Mesenteric fat pad (tissue), 1 donor: Measurements from ENCODE around the gene CYP2E1. TPM values are rescaled to one million over a fixed set of nuclear protein-coding genes. Genes with fewer than 3 reads are reported as not detected.
"Not testable (repeated sequence)": the region's sequence is repeated elsewhere in the genome, so short reads cannot be mapped to it uniquely, and the experiment has no call there.

ENCODE experiments used
- DNase-seq: peaks from one replicate; pipeline ENCODE4 v3.0.0-alpha.2; 2020; ENCODE audit warnings: low spot score
- total RNA-seq: library from RNA; stranded (reverse); fragmentation: NEBNext Ultra II Directional; extraction: Animal tissue kit (Norgen Biotek cat#: 25700); gene quantifications from one replicate; pipeline ENCODE4 v1.2.1, GENCODE V29; 2021
- donor health status: DM: yes; HTN: yes; CAD: no.

The CYP2E1 gene
- total RNA-seq, 1 donor from 2014 or later, result 3.8 TPM

DNA sequence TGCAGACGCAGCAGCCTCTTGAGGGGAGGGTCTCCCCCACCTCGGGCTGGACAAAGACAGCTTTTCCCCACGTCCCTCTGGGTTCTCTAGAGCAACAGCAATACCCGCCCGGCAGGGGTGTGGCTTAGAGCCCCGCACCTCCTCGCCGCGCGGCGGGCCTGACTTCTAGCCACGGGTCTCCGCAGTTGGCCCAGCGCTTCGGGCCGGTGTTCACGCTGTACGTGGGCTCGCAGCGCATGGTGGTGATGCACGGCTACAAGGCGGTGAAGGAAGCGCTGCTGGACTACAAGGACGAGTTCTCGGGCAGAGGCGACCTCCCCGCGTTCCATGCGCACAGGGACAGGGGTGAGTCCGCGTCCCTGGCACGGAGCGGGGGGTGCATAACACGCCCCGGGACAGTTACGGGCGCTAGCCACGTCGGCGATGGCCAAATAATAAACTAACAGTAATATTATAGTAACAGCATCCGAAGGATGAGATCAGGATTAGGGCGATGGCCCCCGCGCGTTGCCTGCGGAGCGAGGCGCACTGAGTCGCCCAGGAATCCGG is 1.2 kb downstream of the CYP2E1 start:
- DNase-seq, result no peak

DNA sequence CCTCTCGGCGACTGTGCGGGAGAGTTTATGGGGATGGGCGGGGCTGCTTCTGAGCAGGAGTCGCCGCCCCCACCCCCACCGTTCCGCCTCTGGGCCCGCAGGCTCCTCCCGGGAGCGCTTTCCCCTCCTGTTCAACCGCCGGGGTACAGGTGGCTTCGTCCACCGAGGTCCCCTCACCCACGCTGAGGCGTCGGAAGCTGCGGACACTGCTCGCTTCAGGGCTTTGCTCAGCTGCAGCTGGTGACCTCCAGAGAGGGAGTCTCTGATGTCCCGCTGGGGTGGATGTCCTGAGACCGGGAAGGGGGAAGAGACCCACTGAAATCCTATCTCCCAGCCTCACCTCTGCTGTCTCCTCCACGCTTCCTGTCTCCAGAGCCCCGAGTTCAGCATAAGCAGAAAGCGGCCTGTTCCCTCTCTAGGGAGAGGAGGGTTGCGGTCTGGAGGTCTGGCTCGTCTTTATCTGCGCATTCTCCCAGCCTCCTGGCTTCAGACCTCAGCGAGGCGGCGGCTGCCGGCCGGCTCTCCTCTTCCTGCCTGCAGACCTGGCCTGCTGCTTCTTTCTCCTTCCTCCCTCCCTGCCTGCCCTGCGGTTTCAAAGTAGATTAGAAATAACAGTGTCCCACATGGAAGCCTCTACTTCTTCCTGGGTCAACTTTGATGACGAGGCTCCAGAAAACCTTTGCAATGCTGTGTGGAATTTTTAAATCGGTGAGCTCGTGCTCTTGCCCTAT is 1.8 kb downstream of the CYP2E1 start:
- DNase-seq, result no peak

DNA sequence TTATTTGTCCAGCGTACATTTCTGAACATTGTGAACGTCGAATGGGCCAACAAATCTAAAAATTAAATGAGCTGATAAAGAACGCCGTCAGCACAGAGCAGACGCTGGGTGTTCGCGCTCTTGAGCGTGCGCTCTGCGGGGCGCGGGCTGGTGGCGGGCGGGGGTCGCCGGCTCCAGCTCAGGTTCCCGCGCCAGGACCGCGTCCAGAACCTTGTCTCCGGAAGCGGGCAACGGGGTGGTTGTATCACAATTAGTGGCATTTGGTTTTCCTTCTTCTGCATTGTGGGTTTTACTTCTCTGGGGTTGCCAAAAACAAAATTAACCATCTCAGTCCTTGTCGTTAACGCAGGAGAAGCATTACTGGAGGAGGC is 2.4 kb downstream of the CYP2E1 start:
- DNase-seq, result no peak

DNA sequence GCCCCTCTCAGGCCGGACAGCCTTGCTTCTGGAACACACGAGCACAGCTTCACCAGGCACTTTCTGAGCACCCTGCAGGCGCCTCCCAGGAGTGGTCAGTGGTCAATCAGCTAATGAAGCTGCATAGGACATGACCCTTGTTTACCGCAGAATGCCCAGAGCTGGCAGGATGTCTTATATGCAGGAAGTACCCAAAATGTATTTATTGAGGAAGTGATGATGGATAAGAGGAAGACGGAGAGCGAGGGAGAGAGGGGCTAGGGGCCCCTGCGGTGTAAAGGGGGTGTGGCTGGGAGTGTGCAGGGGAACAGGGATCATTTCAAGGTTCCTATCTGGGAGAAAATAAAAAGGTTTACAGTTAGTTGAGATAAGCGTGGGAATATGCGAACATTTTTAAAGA is 3.3 kb downstream of the CYP2E1 start:
- DNase-seq, result no peak

DNA sequence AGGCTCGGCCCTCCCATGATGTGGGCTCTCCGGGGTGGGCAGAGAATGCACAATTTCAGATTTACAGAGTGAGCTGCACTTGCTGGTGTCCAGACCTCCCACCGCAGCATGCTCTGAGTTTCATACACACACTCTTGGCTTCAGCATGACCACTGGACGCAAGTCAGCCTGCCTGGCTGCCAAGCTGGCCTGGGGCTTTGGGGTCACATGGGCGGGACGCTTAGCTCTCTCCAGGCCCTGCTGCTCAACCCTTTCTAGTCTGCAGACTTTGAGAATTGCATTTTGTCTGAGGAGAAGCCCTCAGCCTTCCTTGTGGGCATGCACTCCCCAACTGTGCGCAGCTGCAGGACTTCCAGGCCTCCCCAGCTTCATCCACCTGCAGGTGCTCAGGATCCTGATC is 5.7 kb downstream of the CYP2E1 start:
- no peak for DNase-seq

DNA sequence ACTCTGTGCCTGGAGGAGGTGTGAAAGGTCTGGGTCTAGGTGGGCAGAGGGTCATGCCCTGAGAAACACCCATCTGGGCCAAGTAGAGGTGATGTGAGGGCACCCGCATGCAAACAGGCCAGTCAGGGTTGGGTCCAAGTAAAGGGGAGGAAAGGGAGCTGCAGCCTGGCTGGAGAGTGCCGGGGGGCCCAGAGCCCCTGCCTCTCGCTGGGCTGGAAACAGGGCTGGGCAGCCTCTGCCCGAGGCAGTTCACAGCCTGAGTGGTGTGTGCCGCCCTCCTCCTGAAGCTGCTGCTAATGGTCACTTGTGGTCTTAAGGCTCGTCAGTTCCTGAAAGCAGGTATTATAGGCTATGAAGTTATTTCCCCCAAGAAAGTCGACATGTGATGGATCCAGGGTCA is 7.3 kb downstream of the CYP2E1 start:
- no peak for DNase-seq

DNA sequence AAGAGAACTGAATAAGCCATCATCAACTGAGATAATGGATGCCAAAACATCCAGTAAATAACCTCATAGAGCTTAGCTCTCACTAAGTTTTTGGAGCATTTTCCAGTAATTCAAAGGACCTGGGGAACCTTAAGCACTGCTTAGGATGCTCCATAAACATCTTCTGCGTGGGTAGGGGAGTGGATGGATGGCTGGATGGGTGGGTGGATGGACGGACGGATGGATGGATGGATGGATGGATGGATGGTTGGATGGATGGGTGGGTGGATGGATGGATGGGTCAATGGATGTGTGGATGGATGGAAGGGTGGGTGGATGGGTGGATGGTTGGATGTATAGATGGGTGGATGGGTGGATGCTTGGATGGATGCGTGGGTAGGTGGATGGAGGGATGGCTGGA is 9.0 kb downstream of the CYP2E1 start:
- DNase-seq, result no peak

DNA sequence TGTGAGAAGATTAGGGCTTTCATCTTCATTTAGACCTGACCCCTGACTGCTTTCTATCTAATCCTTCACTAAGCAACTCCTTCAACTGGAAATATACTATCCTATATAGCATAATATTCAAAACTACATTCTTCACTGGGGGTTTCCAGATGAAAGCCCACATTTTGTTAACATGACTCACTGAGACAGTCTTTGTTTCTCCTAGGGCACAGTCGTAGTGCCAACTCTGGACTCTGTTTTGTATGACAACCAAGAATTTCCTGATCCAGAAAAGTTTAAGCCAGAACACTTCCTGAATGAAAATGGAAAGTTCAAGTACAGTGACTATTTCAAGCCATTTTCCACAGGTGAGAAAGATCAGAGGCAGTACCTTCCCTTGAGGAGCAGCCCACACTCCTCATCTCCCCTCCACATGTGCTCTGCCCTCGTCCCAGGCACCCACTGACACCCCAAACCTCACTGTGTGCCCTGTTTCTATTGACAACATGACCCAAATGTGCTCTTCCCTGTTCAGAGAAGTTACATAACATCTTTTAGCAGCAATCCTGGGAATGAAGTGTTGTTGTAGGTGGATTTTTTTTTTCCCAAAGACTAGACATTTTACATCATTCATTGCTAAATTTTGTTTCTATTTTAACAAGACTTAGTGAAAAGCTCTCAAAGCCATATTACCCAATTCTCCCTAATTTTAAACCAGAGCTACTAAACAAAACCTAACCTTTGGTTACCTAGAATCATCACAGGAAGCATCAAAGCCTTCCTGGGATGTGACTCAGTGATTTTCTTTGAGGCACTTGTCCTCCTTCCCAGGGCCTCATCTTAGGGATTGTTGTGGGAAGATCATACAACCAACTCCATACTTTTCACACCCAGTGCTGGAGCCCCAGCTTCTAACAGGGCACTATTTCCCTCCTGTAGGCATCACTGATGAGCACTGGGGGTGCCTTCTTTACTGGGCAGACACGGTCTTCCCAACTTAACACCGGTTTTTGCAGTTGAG is 10.7 kb downstream of the CYP2E1 start:
- no peak for DNase-seq

DNA sequence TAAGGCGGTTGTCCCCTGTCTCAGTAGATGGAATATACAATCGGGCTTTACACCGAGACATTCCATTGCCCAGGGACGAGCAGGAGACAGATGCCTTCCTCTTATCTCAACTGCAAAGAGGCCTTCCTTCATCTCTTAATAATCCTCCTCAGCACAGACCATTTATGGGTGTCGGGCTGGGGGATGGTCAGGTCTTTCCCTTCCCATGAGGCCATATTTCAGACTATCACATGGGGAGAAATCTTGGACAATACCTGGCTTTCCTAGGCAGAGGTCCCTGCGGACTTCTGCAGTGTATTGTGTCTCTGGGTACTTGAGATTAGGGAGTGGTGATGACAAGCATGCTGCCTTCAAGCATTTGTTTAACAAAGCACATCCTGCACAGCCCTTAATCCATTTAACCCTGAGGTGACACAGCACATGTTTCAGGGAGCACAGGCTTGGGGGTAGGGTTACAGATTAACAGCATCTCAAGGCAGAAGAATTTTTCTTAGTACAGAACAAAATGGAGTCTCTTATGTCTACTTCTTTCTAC is 14.3 kb downstream of the CYP2E1 start:
- not testable (repeated sequence) for DNase-seq

DNA sequence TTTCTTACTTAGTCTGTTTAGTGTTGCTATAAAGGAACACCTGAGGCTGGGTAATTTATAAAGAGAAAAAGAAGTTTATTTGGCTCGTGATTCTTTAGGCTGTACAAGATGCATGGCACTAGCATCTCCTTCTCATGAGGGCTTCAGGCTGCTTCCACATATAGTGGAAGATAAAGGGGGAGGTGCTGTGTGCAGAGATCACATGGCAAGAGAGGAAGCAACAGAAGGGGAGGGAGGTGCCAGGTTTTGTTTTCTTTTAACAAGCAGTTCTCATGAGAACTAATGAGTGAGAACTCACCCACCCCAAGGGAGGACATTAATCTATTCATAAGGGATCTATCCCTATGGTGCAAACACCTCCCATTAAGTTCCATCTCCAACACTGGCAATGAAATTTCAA is 17.3 kb downstream of the CYP2E1 start:
- no peak for DNase-seq

DNA sequence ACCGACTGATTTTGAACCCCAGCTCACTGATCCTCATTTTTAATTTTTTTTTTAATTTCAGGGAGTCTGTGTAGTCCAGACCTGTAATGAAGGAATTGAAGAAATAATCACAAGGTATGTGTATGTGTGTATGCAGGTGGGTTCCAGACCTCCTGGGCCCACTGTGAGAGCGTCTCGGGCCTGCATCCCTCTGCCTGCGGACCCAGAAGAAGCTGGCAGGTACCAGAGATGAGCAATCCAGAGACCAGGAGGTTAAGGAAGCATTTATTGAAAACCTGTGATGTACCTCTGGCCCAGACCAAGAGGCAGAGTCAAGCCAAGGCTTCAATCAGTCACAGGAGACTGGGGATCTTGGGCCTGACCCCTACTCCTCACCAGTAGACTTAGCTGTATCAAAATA is 27.4 kb downstream of the CYP2E1 start:
- no peak for DNase-seq

DNA sequence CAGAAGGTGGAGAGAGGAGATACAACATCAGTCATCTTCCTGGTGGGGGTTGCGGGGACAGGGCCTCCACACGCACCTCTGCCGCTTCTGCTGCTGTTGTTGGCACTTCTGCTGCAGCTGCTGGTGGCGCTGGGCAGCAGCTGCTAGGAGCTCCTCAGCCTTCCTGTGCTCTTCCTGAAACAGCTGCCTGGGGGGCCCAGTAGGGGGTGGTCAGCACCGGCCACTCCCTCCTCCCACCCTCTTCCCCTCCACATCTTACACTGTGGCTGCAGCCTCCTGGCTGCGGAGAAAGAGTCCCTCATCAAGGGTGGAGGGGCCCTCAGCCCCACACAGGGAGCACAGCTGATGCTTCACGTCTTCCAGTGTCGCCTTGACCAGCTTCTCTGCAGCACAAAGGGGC is 28.4 kb downstream of the CYP2E1 start:
- DNase-seq, result no peak

DNA sequence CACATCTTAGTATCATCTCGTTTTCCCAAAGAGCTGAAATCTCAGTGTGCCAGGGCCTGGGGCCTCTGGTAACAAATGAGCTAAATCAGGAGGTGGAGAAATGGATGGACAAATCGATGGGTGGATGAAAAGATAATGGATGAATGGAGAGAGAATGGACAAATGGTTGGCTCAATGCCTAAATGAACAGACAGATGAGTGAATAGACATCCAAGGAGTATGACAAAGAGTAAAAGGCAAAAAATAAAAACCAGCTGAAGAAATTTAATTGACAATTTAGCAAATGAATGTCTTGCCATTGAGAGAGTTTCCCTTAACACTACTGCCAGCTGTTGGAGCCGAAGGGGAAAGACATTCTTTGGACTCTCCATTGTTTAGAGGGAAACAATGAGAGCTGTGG is 30.2 kb downstream of the CYP2E1 start:
- no peak for DNase-seq

DNA sequence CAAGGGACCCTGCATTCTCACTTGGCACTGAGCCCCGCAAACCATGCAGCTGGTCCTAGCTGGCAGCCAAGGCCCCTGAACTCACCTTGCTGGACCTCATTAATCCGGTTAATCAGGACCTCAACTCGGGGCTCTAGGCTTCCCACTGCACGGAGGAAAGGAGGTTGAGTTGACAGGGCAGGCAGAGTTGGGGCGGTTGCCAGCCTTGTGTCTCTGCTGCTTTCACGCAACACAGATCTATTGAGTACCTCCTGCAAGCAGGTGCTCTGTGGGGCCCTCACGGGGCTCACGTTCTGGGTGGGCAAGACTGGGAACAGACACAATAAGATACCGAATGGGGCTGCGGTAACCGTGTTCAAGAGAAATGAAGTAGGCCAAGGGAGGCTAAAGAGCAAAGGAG is 32.1 kb downstream of the CYP2E1 start:
- no peak for DNase-seq

DNA sequence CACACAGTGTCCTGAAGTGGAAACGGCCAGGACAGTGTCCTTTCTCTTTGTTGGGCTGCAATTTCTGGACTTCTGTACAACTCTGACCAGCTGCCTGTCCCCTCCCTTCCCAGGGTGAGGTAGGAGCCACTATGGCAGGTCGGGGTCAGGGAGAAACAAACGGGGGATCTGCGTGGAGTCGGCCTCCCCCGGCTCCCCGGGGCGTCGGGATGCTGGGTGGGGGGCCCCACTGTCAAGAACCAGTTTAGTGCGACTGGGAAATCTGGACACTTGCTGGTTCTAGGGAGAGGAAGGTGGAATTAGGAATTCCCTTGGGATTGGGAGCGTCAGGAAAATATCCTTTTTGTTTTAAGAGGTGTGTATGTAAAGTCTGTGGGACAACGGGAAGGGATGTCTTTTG is 37.7 kb downstream of the CYP2E1 start:
- DNase-seq, result no peak

DNA sequence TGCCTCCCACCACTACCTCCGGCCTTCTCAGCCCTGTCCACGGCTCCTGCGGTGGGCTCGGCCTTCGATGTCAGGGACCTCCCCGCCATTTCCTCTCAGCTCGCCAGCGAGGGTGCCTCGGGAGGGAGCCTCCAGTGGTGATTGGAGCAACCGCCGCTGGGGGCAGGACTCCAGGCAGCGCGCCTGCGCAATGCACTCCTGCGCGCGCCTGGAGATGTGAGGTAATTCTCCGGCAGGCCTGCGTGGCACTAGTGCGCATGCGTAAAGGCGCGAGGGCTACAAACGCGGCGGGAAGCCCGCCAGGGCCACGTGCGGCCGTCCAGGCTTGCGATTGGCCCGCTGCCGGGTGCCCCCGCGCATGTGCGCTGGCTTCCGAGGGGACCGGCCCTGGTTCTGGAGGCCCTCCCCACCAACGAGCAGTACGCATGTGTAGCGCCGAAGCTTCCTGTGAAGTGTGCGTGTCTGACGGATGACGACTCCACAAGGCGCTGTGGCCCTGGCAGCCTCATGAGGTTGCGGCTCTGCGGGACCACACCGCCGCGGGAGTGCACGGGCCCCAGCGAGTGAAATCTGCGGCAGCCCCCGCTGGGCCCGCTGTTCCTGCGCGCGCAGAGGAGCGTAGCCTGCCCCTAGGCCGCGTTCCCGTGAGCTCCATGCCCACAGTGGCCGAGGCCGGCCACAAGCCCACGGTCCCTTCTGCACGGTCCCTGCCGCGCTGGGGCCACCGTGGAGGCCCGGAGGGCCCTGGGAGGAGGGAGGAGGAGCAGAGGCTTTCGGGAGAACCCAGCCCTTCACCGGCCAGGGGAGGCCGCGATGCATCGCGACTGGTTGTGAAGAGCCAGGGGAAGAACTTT is 38.5 kb downstream of the CYP2E1 start, which contains the start of gene SYCE1:
TSS of gene SYCE1 (minus strand) at position 143 of the 854 bp plus-strand sequence. CDS start at position 89, 54 bp downstream.
- DNase-seq, result no peak

DNA sequence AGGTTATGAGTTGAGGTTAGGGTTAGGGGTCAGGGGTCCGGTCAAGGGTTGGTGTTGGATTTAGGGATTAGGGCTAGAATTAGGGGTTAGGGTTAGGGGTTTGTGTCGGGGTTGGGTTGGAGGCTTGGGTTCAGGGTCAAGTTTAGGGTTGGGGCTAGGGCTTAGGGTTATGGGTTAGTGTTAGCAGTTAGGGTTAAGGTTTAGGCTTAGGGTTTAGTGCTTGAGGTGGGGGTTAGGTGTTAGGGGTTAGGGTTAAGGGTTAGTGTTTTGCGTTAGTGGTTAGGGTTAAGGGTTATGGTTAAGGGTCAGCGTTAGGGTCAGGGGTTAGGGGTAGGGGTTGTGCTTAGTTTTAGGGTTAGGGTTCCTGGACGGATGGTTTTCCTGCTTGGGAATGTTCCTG is 40.0 kb downstream of the CYP2E1 start:
- DNase-seq, result no peak

DNA sequence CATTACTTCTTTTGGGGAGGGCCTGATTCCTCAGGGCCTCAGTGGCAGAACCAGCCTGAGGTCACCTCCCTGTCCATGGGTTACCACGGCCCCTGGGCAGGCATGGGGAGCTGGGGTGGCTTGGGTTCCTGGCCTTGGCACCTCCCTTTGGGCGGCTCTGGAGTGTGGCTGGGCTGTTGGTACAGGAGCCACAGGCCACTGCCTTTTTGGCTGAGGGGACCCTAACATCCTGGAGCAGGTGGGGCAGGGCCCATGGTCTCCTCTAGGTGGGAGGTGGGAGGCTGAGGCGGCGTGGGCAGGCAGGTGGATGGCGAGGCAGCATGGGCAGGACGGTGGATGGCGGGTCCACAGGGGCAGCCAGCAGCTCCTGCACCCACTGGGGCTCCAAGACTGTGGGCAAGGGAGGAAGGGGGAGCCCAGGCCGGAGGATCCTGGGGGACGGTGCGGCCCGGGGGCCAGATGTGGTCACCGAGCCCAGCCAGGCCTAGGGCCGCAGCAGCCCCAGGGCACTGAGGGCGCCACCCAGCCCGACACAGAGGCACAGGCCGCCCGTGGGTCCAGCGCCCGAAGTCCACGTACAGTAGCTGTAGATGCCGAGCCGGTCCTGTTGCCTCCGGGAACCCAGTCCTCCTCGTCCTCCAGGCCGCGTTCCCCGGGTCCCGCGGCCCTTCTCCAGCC is 40.6 kb downstream of the CYP2E1 start:
- no peak for DNase-seq

DNA sequence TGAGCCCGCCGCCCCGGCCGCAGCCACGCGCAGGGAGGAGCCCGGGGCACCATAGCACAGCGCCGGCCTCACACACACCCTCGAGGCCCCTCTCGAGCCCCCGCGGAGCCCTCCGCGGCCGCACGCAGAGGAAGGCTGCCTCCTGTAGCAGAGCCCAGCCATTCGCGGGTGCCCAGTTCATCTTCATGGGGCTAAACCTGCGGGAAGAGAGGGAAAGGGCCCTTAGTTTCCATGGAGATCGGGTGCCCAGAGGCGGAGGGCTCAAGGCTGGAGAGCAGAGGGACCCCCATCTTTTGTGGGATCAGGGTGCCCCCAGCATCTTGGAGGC is 41.1 kb downstream of the CYP2E1 start:
- no peak for DNase-seq

DNA sequence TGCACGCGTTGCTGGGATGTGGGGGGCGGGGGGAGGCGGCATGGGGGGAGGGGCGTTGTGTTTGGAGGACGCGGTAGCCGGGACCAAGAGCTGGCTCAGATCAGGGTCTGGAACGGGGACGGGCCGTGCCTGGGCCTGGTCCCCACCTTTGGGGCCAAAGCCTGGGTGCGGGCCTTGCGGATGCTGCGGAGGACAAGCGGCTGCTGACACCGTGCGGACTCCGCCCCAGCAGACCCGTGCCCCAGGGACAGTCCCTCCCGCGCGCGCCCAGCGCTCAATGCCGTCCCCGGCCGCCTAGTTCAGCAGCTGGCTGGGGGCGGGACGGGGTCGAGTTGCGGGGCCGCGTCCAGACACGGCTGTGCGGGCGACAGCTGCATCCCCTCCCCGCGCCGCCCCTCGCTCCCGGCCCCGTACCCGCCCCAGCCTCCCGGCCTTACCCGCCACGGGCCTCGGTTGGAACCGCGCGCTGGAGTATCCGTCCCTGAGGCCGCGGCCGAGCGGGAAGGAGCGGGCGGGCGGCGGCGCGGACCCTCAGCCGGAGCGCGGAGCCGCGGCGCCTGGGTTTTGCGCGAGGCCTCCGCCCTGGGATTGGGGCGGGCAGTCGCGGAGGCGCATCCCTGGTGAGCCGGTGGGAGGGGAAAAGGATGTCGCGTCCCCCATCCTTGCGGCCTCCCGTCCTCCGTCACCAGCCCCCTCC is 41.8 kb downstream of the CYP2E1 start:
- not testable (repeated sequence) for DNase-seq
